HepG2 (cell line): ENCODE data around the gene TTPAL. TPM values are rescaled to one million over a fixed set of nuclear protein-coding genes. Genes with fewer than 3 reads are reported as not detected.

Experiments
- ASH2L ChIP-seq: fragments of 300-600, 200-600 bp; sonication (generic); IDR thresholded peaks from 2 replicates; pipeline ENCODE4 v1.7.0; 2017; ENCODE audit warnings: low read depth, mild to moderate bottlenecking, moderate library complexity, mixed read lengths, low read length; ENCODE audit not compliant: insufficient read length
- CCDC6 ChIP-seq: sonication (generic); formaldehyde crosslinking; IDR thresholded peaks from 2 replicates; pipeline ENCODE4 v1.8.1; 2022; ENCODE audit warnings: mild to moderate bottlenecking, missing genetic modification reagents, moderate library complexity
- CENPT ChIP-seq: sonication (generic); formaldehyde crosslinking; IDR thresholded peaks from 2 replicates; pipeline ENCODE4 v1.8.0; 2022; ENCODE audit warnings: low read depth, mild to moderate bottlenecking, moderate library complexity, missing genetic modification reagents
- CHD4 ChIP-seq: fragments of 200-600 bp; sonication (generic); IDR thresholded peaks from 2 replicates; pipeline ENCODE4 v1.7.0; 2017; ENCODE audit warnings: mild to moderate bottlenecking, low read length, borderline replicate concordance
- JUNB ChIP-seq: sonication (generic); formaldehyde crosslinking; IDR thresholded peaks from 2 replicates; pipeline ENCODE4 v1.8.0; 2022; ENCODE audit warnings: missing genetic modification reagents, mild to moderate bottlenecking, borderline replicate concordance
- MAF1 ChIP-seq: sonication (generic); formaldehyde crosslinking; IDR thresholded peaks from 2 replicates; pipeline ENCODE4 v1.5.0; 2020; ENCODE audit warnings: missing genetic modification reagents, borderline replicate concordance
- NCOA2 ChIP-seq: sonication (generic); formaldehyde crosslinking; IDR thresholded peaks from 2 replicates; pipeline ENCODE4 v1.8.0; 2022; ENCODE audit warnings: inconsistent platforms
- NFYB ChIP-seq: sonication (generic); formaldehyde crosslinking; IDR thresholded peaks from 2 replicates; pipeline ENCODE4 v1.4.0; 2020; ENCODE audit warnings: missing genetic modification reagents
- NR2C2 ChIP-seq: sonication (generic); formaldehyde crosslinking; IDR thresholded peaks from 2 replicates; pipeline ENCODE4 v1.4.0; 2020; ENCODE audit warnings: missing genetic modification reagents, mild to moderate bottlenecking, moderate library complexity, borderline replicate concordance
- TCF7 ChIP-seq: sonication (generic); IDR thresholded peaks from 2 replicates; pipeline ENCODE4 v1.6.1; 2016; ENCODE audit warnings: antibody characterized with exemption, low read depth
- USF2 ChIP-seq, 2 experiments: sonication (generic) in 1 of 2; formaldehyde crosslinking in 1 of 2; IDR thresholded peaks; 2 replicates each; pipeline versions ENCODE4 v1.5.1 to v1.6.1; 2011 to 2020; ENCODE audit warnings: borderline replicate concordance in 1 of 2, low read depth in 1 of 2, low read length in 1 of 2, mild to moderate bottlenecking in 1 of 2, missing genetic modification reagents in 1 of 2, moderate library complexity in 1 of 2
- ZNF230 ChIP-seq: sonication (generic); formaldehyde crosslinking; IDR thresholded peaks from 2 replicates; pipeline ENCODE4 v1.4.0; 2020; ENCODE audit warnings: mild to moderate bottlenecking, missing genetic modification reagents
- ZNF280B ChIP-seq: sonication (generic); formaldehyde crosslinking; IDR thresholded peaks from 2 replicates; pipeline ENCODE4 v1.5.0; 2020; ENCODE audit warnings: missing genetic modification reagents, mild to moderate bottlenecking, borderline replicate concordance
- ZNF318 ChIP-seq: sonication (generic); formaldehyde crosslinking; IDR thresholded peaks from 2 replicates; pipeline ENCODE4 v1.4.0; 2020; ENCODE audit warnings: mild to moderate bottlenecking, missing genetic modification reagents
- polyA plus RNA-seq, 8 experiments: library from polyadenylated mRNA; depleted of rRNA in 3 of 8; stranded (reverse) in 7 of 8; unstranded in 1 of 8; fragments of >200 nt; fragmentation: Illumina TruSeq in 4 of 8; extraction: Trizol in 4 of 8; gene quantifications; 2 replicates each; pipeline versions ENCODE4 v1.2.1 to v1.2.3, GENCODE V29; 2011 to 2016; ENCODE audit warnings: low read depth in 4 of 8, missing spikeins in 1 of 8, mixed read lengths in 1 of 8; ENCODE audit not compliant: insufficient read depth in 1 of 8
- total RNA-seq, 5 experiments: library from RNA; depleted of rRNA; stranded (reverse); fragments of >200 nt; fragmentation: Illumina TruSeq; extraction: Trizol; gene quantifications; 2 replicates each; pipeline ENCODE4 v1.2.3, GENCODE V29; 2016; ENCODE audit warnings: low read depth in 1 of 5
- TF ChIP-seq, protein P1 (sequence below): sonication (generic); formaldehyde crosslinking; IDR thresholded peaks from 2 replicates; pipeline ENCODE4 v1.4.0; 2020; ENCODE audit warnings: missing genetic modification reagents, borderline replicate concordance

The TTPAL gene
- total and polyA plus RNA-seq, 2 of the 13 experiments (the other 11 are each of a cell fraction or from before 2014, with no cell fraction given), result 4.3 to 18.8 TPM

GRCh38 chr20:44471481-44471882 is 4.2 kb upstream of the TTPAL start (continued):
- TF ChIP-seq USF2 (IDR thresholded peaks at IDR 0.05; ENCODE audit: low read depth, low read length), result no peak
- TF ChIP-seq USF2 (CRISPR knock-in tag; IDR thresholded peaks at IDR 0.05; ENCODE audit: borderline replicate concordance), result no peak
- no peak for TF ChIP-seq ZNF318
- no peak for TF ChIP-seq CENPT
- 0 out of 2 replicates have a peak, but pooled peaks have one; percentile 45 for TF ChIP-seq NCOA2
- no peak for TF ChIP-seq TCF7
- no peak for TF ChIP-seq MAF1 (CRISPR knock-in tag)
- no peak for TF ChIP-seq ZNF230
- no peak for TF ChIP-seq ZNF280B (CRISPR knock-in tag)
- no peak for TF ChIP-seq CHD4
- TF ChIP-seq ASH2L, result no peak
- TF ChIP-seq NFYB (CRISPR knock-in tag), result no peak
- no peak for TF ChIP-seq JUNB
- no peak for TF ChIP-seq CCDC6 (CRISPR knock-in tag)
- TF ChIP-seq NR2C2, result 0 out of 2 replicates have a peak, but pooled peaks have one; percentile 28
- TF ChIP-seq, protein P1, sequence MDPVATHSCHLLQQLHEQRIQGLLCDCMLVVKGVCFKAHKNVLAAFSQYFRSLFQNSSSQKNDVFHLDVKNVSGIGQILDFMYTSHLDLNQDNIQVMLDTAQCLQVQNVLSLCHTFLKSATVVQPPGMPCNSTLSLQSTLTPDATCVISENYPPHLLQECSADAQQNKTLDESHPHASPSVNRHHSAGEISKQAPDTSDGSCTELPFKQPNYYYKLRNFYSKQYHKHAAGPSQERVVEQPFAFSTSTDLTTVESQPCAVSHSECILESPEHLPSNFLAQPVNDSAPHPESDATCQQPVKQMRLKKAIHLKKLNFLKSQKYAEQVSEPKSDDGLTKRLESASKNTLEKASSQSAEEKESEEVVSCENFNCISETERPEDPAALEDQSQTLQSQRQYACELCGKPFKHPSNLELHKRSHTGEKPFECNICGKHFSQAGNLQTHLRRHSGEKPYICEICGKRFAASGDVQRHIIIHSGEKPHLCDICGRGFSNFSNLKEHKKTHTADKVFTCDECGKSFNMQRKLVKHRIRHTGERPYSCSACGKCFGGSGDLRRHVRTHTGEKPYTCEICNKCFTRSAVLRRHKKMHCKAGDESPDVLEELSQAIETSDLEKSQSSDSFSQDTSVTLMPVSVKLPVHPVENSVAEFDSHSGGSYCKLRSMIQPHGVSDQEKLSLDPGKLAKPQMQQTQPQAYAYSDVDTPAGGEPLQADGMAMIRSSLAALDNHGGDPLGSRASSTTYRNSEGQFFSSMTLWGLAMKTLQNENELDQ (CRISPR knock-in tag), result 0 out of 2 replicates have a peak, but pooled peaks have one; percentile 88
